ENCODE results near the gene PDE11A. TPM values are rescaled to one million over a fixed set of nuclear protein-coding genes. Genes with fewer than 3 reads are reported as not detected.

PDE11A gene
- polyA plus RNA-seq, 1 experiment = 0.53 TPM

DNA sequence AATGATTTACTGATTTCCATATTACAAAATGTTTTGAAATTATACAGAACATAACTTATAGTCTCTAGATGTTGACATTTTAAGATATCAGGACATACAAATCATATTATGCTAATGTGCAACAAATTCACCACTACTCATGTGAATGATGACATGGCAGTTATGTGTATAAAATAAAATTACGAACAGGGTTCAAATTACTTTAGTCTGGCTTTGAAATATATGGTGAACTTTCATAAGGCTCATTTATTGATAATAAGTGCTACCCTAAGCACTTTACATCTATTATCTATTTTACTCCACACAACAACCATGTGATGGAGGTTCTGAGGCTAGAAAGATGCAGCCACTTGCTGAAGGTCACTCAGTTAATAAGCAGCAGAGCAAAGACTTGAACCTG is 62.8 kb downstream of the PDE11A start:
- CTCF ChIA-PET = no interaction called here
- Histone ChIP-seq H3K36me3 (ENCODE audit: control insufficient read depth, insufficient read depth, low read length) (no peaks in the 10 kb centered on the region), H3K4me3 (ENCODE audit: low read depth, low read length) (no peak overlapping the region), H3K27me3 (ENCODE audit: control insufficient read depth, insufficient read depth, low read length) (no peaks in the 10 kb centered on the region)
- POLR2A ChIA-PET = no interaction called here
- DNase-seq (ENCODE audit: low read depth) = no peak
- TF ChIP-seq, protein P1, sequence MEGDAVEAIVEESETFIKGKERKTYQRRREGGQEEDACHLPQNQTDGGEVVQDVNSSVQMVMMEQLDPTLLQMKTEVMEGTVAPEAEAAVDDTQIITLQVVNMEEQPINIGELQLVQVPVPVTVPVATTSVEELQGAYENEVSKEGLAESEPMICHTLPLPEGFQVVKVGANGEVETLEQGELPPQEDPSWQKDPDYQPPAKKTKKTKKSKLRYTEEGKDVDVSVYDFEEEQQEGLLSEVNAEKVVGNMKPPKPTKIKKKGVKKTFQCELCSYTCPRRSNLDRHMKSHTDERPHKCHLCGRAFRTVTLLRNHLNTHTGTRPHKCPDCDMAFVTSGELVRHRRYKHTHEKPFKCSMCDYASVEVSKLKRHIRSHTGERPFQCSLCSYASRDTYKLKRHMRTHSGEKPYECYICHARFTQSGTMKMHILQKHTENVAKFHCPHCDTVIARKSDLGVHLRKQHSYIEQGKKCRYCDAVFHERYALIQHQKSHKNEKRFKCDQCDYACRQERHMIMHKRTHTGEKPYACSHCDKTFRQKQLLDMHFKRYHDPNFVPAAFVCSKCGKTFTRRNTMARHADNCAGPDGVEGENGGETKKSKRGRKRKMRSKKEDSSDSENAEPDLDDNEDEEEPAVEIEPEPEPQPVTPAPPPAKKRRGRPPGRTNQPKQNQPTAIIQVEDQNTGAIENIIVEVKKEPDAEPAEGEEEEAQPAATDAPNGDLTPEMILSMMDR (IDR thresholded peaks at IDR 0.05; ENCODE audit: insufficient read depth, low read depth, low read length) = no peak

DNA sequence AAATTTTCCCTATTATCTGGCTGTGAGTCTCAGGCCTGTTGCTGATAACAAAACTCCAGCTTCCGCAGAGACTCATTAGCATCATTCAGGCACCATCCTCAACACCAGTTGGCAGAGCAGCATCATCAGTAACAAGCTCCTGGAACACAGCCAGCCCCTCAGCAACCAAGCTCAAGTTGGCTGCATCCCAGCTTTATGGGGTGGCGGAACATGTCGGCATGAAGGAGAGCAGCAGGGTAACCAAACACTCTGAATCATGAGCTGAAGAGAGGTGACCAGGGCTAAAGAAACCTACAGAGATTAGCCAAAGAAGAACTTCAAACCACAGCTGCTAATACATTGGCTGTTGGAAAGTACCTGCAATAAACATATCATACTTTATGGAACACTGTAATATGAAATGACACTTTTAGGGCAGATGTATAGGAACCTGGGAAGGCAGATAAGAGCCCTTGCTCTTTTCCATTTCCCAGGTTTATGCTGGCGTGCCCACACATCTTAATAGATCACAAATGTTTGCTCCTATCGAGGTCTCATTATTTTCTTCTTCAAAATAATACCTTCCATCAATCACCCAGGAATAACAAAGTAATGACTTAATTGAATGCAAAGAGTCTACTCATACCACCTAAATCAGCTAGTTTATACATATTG is 63.8 kb downstream of the PDE11A start:
- Histone ChIP-seq H3K27me3 (ENCODE audit: control insufficient read depth, insufficient read depth, low read length) (no peaks in the 10 kb centered on the region), H3K36me3 (ENCODE audit: control insufficient read depth, insufficient read depth, low read length) (no peaks in the 10 kb centered on the region), H3K4me3 (ENCODE audit: low read depth, low read length) (no peak overlapping the region)
- POLR2A ChIA-PET = no interaction called here
- TF ChIP-seq, protein P1 (IDR thresholded peaks at IDR 0.05; ENCODE audit: insufficient read depth, low read depth, low read length) = no peak
- CTCF ChIA-PET = interaction anchor here (1.1 kb wide), 1 partner anchor 10 kb away, joined by 3 read pairs; no protein-coding TSS in a partner anchor
- DNase-seq (ENCODE audit: low read depth) = no peak

GRCh38 chr2:178006710-178007109 is 65.9 kb downstream of the PDE11A start:
- ChIA-PET POLR2A (no interaction called here), CTCF (no interaction called here)
- Histone ChIP-seq H3K27me3 (ENCODE audit: control insufficient read depth, insufficient read depth, low read length) (no peaks in the 10 kb centered on the region), H3K36me3 (ENCODE audit: control insufficient read depth, insufficient read depth, low read length) (no peaks in the 10 kb centered on the region), H3K4me3 (ENCODE audit: low read depth, low read length) (no peak overlapping the region)
- DNase-seq (ENCODE audit: low read depth) = no peak
- TF ChIP-seq, protein P1 (IDR thresholded peaks at IDR 0.05; ENCODE audit: insufficient read depth, low read depth, low read length) = no peak

DNA sequence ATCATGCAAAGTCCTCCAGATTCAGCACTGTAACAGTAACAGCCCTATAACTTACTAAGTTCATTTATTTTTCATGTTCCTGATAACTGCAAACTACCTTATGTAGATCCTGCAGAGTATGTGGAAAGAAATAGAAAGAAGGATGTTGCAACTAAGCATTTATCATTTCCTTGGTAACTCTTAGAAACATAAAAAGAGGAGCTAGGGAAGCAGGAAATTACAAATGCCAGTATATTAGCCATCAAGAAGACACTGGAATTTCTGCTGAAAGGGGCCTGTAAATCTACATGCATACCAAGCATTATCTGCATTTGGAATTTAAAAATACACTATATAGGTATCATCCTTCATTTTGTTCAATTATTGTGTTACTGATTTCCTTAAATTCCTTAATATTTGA is 66.8 kb downstream of the PDE11A start:
- TF ChIP-seq, protein P1 (IDR thresholded peaks at IDR 0.05; ENCODE audit: insufficient read depth, low read depth, low read length) = no peak
- no peaks in the 10 kb centered on the region for H3K27me3 ChIP-seq (ENCODE audit: control insufficient read depth, insufficient read depth, low read length)
- no peaks in the 10 kb centered on the region for H3K36me3 ChIP-seq (ENCODE audit: control insufficient read depth, insufficient read depth, low read length)
- DNase-seq (ENCODE audit: low read depth) = no peak
- POLR2A ChIA-PET = no interaction called here
- CTCF ChIA-PET = interaction anchor here (0.8 to 1.5 kb wide), 3 partner anchors 9 to 631 kb away, joined by 3 to 4 read pairs (median 3); no protein-coding TSS in a partner anchor
- H3K4me3 ChIP-seq (ENCODE audit: low read depth, low read length) = no peak overlapping the region

- Histone ChIP-seq H3K36me3 (ENCODE audit: control insufficient read depth, insufficient read depth, low read length) (no peaks in the 10 kb centered on the region), H3K4me3 (ENCODE audit: low read depth, low read length) (no peak overlapping the region), H3K27me3 (ENCODE audit: control insufficient read depth, insufficient read depth, low read length) (no peaks in the 10 kb centered on the region)
- TF ChIP-seq, protein P1 (IDR thresholded peaks at IDR 0.05; ENCODE audit: insufficient read depth, low read depth, low read length) = no peak
- CTCF ChIA-PET = interaction anchor here (0.8 kb wide), 1 partner anchor 9 kb away, joined by 3 read pairs; no protein-coding TSS in a partner anchor
- POLR2A ChIA-PET = no interaction called here
- DNase-seq (ENCODE audit: low read depth) = no peak
Observed at GRCh38 chr2:178002038-178002437, 70.5 kb downstream of the PDE11A start.

All from BJ (cell line).